ENCODE results near the gene RNF181. TPM values are rescaled to one million over a fixed set of nuclear protein-coding genes. Genes with fewer than 3 reads are reported as not detected.

Gene RNF181
- total RNA-seq, 1 experiment from 2014 or later, result 78.5 TPM

DNA sequence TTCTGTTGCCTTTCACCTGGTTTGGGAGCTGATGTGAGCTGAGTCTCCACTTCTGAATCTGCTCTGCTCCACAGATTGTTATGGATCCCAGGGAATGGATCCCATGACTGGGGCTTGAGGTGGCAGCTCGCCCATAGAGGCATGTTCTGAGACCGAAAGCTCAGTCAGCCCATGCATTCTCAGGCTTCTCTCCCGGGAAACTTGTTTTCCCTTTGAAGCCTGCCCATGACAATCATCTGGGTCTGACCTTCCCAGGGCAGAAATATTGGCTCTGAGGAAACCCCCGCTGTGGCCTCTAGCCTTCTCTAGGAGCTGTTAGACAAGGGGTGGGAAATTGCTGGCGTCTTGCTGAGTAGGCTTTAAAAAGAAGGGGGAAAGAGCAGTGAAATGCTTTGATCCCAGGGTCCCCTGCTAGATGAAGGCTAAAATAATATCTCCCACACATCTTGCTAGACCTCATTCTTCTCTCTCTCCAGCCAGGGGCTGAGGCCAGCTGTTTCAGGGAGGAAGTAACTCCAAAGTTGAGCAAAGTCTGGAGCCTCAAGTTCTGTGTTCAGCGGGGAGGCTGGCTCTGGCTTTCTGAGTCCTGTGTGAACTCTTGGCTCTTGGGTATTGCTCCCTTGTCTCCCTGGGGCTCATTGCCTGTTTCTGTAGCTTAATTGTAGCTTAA lies 16.1 kb upstream of the RNF181 start:
- intact Hi-C loops (cut with micrococcal nuclease; ENCODE audit: unreplicated experiment), result no loop called here
- CTCF ChIA-PET, result no interaction called here

DNA sequence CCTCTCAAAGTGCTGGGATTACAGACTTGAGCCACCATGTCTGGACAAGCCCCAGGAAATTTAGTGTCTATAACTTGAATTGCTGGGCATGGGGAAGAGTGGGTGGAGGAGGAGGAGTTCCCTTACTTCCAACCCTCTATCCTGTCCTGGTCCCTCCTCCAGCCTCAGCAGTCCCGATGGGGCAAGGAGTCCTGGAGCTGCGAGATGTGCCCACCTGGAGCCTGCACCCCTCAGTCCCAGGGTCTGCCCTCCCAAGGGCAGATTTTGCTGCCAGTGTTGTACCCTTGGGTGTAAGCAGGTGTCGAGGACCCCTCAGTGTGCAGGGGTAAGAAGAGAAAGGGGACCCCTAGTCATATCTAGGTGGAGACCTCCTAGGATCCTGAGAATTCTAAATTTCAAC lies 15.3 kb upstream of the RNF181 start:
- Histone ChIP-seq H3K36me3 (ENCODE audit: insufficient read depth, low read length, poor library complexity, severe bottlenecking) (no peaks in the 10 kb centered on the region), H3K4me1 (ENCODE audit: insufficient read depth, low read length, poor library complexity, severe bottlenecking) (peaks cover 7% of the 10 kb centered on the region), H3K27me3 (replicated peaks; ENCODE audit: insufficient read depth, low read depth, low read length, poor library complexity) (no peaks in the 10 kb centered on the region), H3K9me3 (ENCODE audit: low read depth, low read length, poor library complexity, severe bottlenecking) (no peaks in the 10 kb centered on the region), H3K27ac (ENCODE audit: low read depth, low read length, poor library complexity, severe bottlenecking) (no peak overlapping the region), H3K4me3 (ENCODE audit: low read depth, low read length, poor library complexity, severe bottlenecking) (no peak overlapping the region)
- intact Hi-C loops (cut with micrococcal nuclease; ENCODE audit: unreplicated experiment), result no loop called here
- CTCF ChIA-PET, result no interaction called here
- POLR2A ChIA-PET (ENCODE audit: low non-redundant PET), result interaction anchor here (0.6 kb wide), 1 partner anchor 242 kb away, joined by 14 read pairs; no protein-coding TSS in a partner anchor
- DNase-seq (ENCODE audit: low spot score), result no peak
- TF ChIP-seq, protein P1, sequence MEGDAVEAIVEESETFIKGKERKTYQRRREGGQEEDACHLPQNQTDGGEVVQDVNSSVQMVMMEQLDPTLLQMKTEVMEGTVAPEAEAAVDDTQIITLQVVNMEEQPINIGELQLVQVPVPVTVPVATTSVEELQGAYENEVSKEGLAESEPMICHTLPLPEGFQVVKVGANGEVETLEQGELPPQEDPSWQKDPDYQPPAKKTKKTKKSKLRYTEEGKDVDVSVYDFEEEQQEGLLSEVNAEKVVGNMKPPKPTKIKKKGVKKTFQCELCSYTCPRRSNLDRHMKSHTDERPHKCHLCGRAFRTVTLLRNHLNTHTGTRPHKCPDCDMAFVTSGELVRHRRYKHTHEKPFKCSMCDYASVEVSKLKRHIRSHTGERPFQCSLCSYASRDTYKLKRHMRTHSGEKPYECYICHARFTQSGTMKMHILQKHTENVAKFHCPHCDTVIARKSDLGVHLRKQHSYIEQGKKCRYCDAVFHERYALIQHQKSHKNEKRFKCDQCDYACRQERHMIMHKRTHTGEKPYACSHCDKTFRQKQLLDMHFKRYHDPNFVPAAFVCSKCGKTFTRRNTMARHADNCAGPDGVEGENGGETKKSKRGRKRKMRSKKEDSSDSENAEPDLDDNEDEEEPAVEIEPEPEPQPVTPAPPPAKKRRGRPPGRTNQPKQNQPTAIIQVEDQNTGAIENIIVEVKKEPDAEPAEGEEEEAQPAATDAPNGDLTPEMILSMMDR (conservative IDR thresholded peaks at IDR 0.05; ENCODE audit: low read depth, low read length), result no peak
- no peak for TF ChIP-seq EZH2 (IDR thresholded peaks at IDR 0.05; ENCODE audit: borderline replicate concordance, low read depth, low read length, poor library complexity, severe bottlenecking)
- BruUV-seq (replicated peaks), result no TSS peak

More for the DNA sequence above, 16.1 kb upstream of the RNF181 start:
- BruUV-seq (replicated peaks), result no TSS peak
- no peak overlapping the region for H3K27ac ChIP-seq (ENCODE audit: low read depth, low read length, poor library complexity, severe bottlenecking)
- DNase-seq (ENCODE audit: low spot score), result no peak
- POLR2A ChIA-PET (ENCODE audit: low non-redundant PET), result no interaction called here
- TF ChIP-seq EZH2 (IDR thresholded peaks at IDR 0.05; ENCODE audit: borderline replicate concordance, low read depth, low read length, poor library complexity, severe bottlenecking), result no peak
- TF ChIP-seq, protein P1 (conservative IDR thresholded peaks at IDR 0.05; ENCODE audit: low read depth, low read length), result no peak
- H3K9me3 ChIP-seq (ENCODE audit: low read depth, low read length, poor library complexity, severe bottlenecking), result no peaks in the 10 kb centered on the region
- no peaks in the 10 kb centered on the region for H3K27me3 ChIP-seq (replicated peaks; ENCODE audit: insufficient read depth, low read depth, low read length, poor library complexity)
- no peak overlapping the region for H3K4me3 ChIP-seq (ENCODE audit: low read depth, low read length, poor library complexity, severe bottlenecking)
- no peaks in the 10 kb centered on the region for H3K36me3 ChIP-seq (ENCODE audit: insufficient read depth, low read length, poor library complexity, severe bottlenecking)
- H3K4me1 ChIP-seq (ENCODE audit: insufficient read depth, low read length, poor library complexity, severe bottlenecking), result no peaks in the 10 kb centered on the region

DNA sequence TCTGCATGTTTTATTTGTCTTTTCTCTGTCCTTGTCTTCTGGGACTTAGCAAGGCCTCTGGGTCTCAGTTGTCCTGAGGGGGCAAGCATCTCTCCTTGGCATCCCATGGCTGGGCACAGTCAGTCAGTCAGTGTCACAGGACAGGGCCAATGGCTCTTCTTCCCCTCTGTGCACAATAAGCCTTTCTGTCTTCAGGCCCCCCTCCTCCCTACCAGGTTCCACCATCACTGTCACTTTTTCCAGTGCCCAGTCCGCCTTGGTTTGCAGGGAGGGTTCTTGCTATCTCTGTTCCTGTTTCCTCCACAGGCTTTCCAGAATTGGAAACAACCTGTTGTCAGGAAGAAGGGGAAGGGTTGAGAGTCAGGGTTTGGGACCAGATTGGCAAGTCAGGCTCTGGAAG lies 13.1 kb upstream of the RNF181 start:
- no peak for DNase-seq (ENCODE audit: low spot score)
- H3K27me3 ChIP-seq (replicated peaks; ENCODE audit: insufficient read depth, low read depth, low read length, poor library complexity), result no peaks in the 10 kb centered on the region
- no peak for TF ChIP-seq EZH2 (IDR thresholded peaks at IDR 0.05; ENCODE audit: borderline replicate concordance, low read depth, low read length, poor library complexity, severe bottlenecking)
- TF ChIP-seq, protein P1 (conservative IDR thresholded peaks at IDR 0.05; ENCODE audit: low read depth, low read length), result no peak
- H3K36me3 ChIP-seq (ENCODE audit: insufficient read depth, low read length, poor library complexity, severe bottlenecking), result no peaks in the 10 kb centered on the region
- no peak overlapping the region for H3K27ac ChIP-seq (ENCODE audit: low read depth, low read length, poor library complexity, severe bottlenecking)
- CTCF ChIA-PET, result no interaction called here
- no peaks in the 10 kb centered on the region for H3K9me3 ChIP-seq (ENCODE audit: low read depth, low read length, poor library complexity, severe bottlenecking)
- intact Hi-C loops (cut with micrococcal nuclease; ENCODE audit: unreplicated experiment), result no loop called here
- peaks cover 11% of the 10 kb centered on the region for H3K4me1 ChIP-seq (ENCODE audit: insufficient read depth, low read length, poor library complexity, severe bottlenecking)
- POLR2A ChIA-PET (ENCODE audit: low non-redundant PET), result no interaction called here
- H3K4me3 ChIP-seq (ENCODE audit: low read depth, low read length, poor library complexity, severe bottlenecking), result no peak overlapping the region
- BruUV-seq (replicated peaks), result no TSS peak
